OCI-LY7 (cell line): ENCODE results near the gene TTLL10.

Experiments
- CTCF ChIP-seq: fragments of 200-600 bp; sonication (generic); conservative IDR thresholded peaks from 2 replicates; pipeline ENCODE4 v1.5.1; 2014; ENCODE audit warnings: mild to moderate bottlenecking, antibody characterized with exemption, low read length, moderate library complexity, mixed read lengths
- EZH2phosphoT487 ChIP-seq: fragments of 200-600 bp; sonication (generic); IDR thresholded peaks from 2 replicates; pipeline ENCODE4 v1.6.1; 2018; ENCODE audit warnings: low read depth, borderline replicate concordance, mild to moderate bottlenecking, mixed run types, antibody characterized with exemption, low read length, moderate library complexity, mixed read lengths

- TF ChIP-seq CTCF (no peak), EZH2phosphoT487 (no peak)
Measured at GRCh38 chr1:1232796-1233566, 59.3 kb downstream of the TTLL10 start.
